ENCODE results near the gene THRB.

The THRB gene

GRCh38 chr3:24343084-24343783, 151.4 kb downstream of the THRB start:
- no peak for DNase-seq

- no peak for DNase-seq
These were observed 152.4 kb downstream of the THRB start for GRCh38 chr3:24342275-24342674.

- no peak for DNase-seq
These were observed 153.0 kb downstream of the THRB start for GRCh38 chr3:24341668-24342067.

GRCh38 chr3:24340966-24341365, 153.7 kb downstream of the THRB start:
- DNase-seq, result no peak

GRCh38 chr3:24340161-24340560, 154.5 kb downstream of the THRB start:
- DNase-seq, result no peak

- DNase-seq, result no peak
These were observed 155.3 kb downstream of the THRB start for GRCh38 chr3:24339266-24339825.

GRCh38 chr3:24338409-24339130, 156.1 kb downstream of the THRB start:
- DNase-seq, result no peak

GRCh38 chr3:24336101-24336500, 158.5 kb downstream of the THRB start:
- no peak for DNase-seq

- no peak for DNase-seq
These were observed 162.6 kb downstream of the THRB start for GRCh38 chr3:24332092-24332491.

GRCh38 chr3:24323272-24323671, 171.4 kb downstream of the THRB start:
- DNase-seq, result no peak

GRCh38 chr3:24320601-24321000, 174.0 kb downstream of the THRB start:
- DNase-seq, result no peak

- no peak for DNase-seq
These were observed 175.9 kb downstream of the THRB start for GRCh38 chr3:24318677-24319287.

GRCh38 chr3:24316887-24317383, 177.7 kb downstream of the THRB start:
- DNase-seq, result no peak

- DNase-seq, result no peak
These were observed 178.7 kb downstream of the THRB start for GRCh38 chr3:24315971-24316370.

- no peak for DNase-seq
These were observed 179.3 kb downstream of the THRB start for GRCh38 chr3:24315356-24315755.

GRCh38 chr3:24311881-24312280, 182.8 kb downstream of the THRB start:
- DNase-seq, result no peak

GRCh38 chr3:24310887-24311286, 183.8 kb downstream of the THRB start:
- DNase-seq, result no peak

GRCh38 chr3:24306518-24306917, 188.1 kb downstream of the THRB start:
- no peak for DNase-seq

- DNase-seq, result no peak
These were observed 188.7 kb downstream of the THRB start for GRCh38 chr3:24305795-24306467.

GRCh38 chr3:24303057-24303754, 191.4 kb downstream of the THRB start:
- DNase-seq, result no peak

- DNase-seq, result no peak
These were observed 192.3 kb downstream of the THRB start for GRCh38 chr3:24302396-24302795.

- no peak for DNase-seq
These were observed 193.7 kb downstream of the THRB start for GRCh38 chr3:24300949-24301348.

Measured in stimulated activated CD4-positive, alpha-beta T cell treated with anti-CD3 and anti-CD28 coated beads, Interleukin-12 subunit alpha, Interleukin-12 subunit beta, amount 100 ng/mL, for 4 hours (primary cell).